IPS DF 4.7 (cell line): ENCODE measurements around the gene SELPLG.

Source experiments
- DNase-seq: peaks from one replicate; pipeline ENCODE4 v3.0.0-alpha.2; 2013; ENCODE audit warnings: low spot score; ENCODE audit errors: extremely low read depth

Gene SELPLG

GRCh38 chr12:108605690-108606406, 27.8 kb downstream of the SELPLG start:
- no peak for DNase-seq

GRCh38 chr12:108605000-108605689, 28.5 kb downstream of the SELPLG start:
- DNase-seq = no peak

DNA sequence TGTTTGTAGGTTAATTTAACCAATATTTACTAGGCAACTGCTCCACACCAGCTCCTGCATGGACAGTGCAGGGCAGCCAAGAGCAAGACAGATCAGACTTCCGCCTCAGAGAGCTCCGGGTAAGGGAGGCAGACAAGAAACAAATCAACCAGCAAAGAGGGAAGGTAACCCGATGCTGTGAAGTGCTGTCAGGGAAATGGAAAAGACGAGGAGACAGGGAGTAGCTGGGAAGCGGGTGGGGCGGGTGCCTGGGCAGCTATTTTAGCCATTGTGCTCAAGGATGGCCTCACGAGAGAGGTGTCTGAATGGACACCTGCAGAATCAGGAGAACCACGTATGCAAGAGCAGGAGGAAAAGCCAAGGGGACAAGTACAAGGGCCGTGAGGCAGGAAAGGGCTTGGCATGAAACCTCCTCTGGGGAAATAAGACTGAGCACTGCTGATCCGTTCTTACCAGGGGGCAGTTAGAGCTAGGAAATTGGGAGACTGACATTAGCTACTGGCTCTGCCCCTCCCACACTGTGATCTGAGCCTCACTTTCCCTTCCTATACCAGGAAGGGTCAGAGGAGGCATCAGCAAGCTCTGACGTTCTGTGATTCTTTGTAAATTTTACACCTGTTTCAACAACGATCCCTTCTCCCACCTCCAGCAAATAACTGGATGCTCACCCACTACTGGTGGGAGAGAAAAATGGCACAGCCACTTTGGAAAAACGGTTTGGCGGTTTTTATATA, 29.3 kb downstream of the SELPLG start:
- DNase-seq = no peak

DNA sequence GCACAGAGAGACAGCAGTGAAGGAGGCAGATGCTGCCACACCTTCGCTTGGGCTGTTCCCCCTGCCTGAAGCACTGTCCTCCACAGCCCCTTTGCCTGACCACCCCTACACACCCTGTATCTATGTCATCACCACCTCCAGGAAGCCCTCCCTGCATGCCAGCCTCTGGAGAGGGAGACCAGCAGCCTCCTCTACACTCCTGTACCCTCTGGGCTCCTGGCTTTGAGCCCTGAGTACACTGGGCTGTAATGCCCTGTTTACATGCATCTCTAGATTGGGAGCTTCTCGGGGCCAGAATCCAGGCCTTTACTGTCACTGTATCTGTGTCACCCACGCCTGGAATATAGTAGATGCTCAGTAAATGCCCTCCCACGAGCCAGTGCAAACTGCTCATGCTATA, 30.0 kb downstream of the SELPLG start:
- DNase-seq = no peak

- DNase-seq = no peak
Observed at GRCh38 chr12:108602976-108603704, 30.6 kb downstream of the SELPLG start.

- no peak for DNase-seq
Observed at GRCh38 chr12:108602209-108602705, 31.4 kb downstream of the SELPLG start.

GRCh38 chr12:108600702-108601007, 33.0 kb downstream of the SELPLG start:
- no peak for DNase-seq

DNA sequence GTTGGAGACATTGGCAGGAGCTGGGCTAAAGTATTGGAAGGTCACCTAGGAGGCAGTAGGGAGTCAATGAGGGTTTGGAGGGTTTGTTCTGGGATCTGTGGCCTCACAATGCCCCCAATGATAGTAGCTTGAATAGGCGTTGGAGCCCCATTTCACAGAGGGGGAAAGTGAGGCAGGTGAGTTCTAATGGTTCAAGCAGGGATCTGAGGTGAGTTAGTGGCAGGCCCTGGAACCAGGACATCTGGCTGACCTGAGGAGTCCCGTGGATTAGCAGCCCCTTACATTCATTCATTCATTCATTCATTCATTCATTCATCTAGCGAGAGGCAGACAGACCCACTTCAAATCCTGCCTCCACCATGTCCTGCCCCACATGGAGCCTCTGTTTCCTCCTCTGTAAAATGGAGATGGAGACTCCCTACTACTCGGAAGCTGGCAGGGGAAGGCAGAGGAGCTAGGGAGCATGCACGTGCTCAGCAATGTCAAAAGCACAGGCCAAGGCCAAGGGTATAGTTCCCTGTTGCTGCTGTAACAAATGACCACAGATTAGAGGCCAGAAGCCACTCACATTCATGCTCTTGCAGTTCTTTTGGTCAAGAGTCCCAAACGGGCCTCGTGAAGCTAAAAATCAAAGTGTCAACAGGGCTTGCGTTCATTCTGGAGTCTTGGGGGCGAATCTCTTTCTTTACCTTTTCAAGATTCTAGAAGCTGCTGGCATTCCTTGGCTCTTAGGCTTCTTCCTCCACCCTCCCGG, 33.6 kb downstream of the SELPLG start:
- no peak for DNase-seq

GRCh38 chr12:108599541-108599940, 34.2 kb downstream of the SELPLG start:
- no peak for DNase-seq

GRCh38 chr12:108598553-108599250, 35.0 kb downstream of the SELPLG start:
- DNase-seq = no peak

- DNase-seq = no peak
Observed at GRCh38 chr12:108597559-108598471, 35.9 kb downstream of the SELPLG start, which contains the start of gene TMEM119. Gene TMEM119 (minus strand): TSS chr12:108598084. CDS start chr12:108592383, 5,701 bp downstream.

- no peak for DNase-seq
Observed at GRCh38 chr12:108596854-108597558, 36.7 kb downstream of the SELPLG start.

GRCh38 chr12:108595711-108596647, 37.7 kb downstream of the SELPLG start:
- no peak for DNase-seq

DNA sequence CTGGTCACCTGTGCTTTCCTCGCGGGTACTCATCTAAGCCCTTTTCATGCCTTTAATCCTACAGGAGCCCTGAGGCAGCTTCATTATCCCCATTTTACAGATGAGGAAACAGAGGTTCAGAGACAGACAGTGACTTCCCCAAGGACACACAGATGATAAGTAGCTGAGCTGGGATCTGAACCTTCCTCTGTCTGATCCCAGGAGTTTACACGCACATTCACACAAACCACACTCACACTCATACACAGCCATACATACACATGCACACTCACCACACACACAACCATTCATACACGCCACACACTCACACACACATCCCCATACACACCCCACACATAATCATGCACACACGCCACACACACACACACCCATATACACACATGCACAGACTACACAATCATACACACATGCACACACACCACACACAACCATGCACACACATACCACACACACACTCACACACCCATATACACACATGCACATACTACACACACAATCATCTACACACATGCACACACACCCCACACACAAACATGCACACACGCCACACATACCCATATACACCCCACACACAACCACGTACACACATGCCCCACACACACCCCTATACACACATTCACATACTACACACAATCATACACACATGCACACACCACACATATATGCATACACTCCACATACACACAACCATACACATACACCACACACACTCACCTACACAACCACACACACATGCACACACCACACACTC, 38.6 kb downstream of the SELPLG start:
- DNase-seq = no peak

- DNase-seq = no peak
Observed at GRCh38 chr12:108594323-108594903, 39.3 kb downstream of the SELPLG start.
